ENCODE measurements around the gene PTGES. TPM values are rescaled to one million over a fixed set of nuclear protein-coding genes. Genes with fewer than 3 reads are reported as not detected.
"Not testable (repeated sequence)": the region's sequence is repeated elsewhere in the genome, so short reads cannot be mapped to it uniquely, and the experiment has no call there.

PTGES gene
- polyA plus RNA-seq, 4 donors: 5.4 to 7.1 (median 6.1) TPM

- DNase-seq (ENCODE audit: low read depth in 4 of 4, low spot score in 3 of 4): no peak
Measured at GRCh38 chr9:129773262-129774048, 20.6 kb upstream of the PTGES start.

GRCh38 chr9:129770741-129771140 lies 17.9 kb upstream of the PTGES start:
- no peak for DNase-seq (ENCODE audit: low read depth in 4 of 4, low spot score in 3 of 4)

GRCh38 chr9:129769669-129770068 lies 16.8 kb upstream of the PTGES start:
- no peak for DNase-seq (ENCODE audit: low read depth in 4 of 4, low spot score in 3 of 4)

- DNase-seq (ENCODE audit: low read depth in 4 of 4, low spot score in 3 of 4): no peak
Measured at GRCh38 chr9:129768486-129768885, 15.6 kb upstream of the PTGES start.

- no peak for DNase-seq (ENCODE audit: low read depth in 4 of 4, low spot score in 3 of 4)
Measured at GRCh38 chr9:129765764-129766317, 13.0 kb upstream of the PTGES start.

GRCh38 chr9:129762985-129763926 lies 10.4 kb upstream of the PTGES start:
- no peak for DNase-seq (ENCODE audit: low read depth in 4 of 4, low spot score in 3 of 4)

GRCh38 chr9:129762370-129762984 lies 9.6 kb upstream of the PTGES start:
- DNase-seq (ENCODE audit: low read depth in 4 of 4, low spot score in 3 of 4): not testable (repeated sequence)

- DNase-seq (ENCODE audit: low read depth in 4 of 4, low spot score in 3 of 4): no peak
Measured at GRCh38 chr9:129761901-129762369, 9.1 kb upstream of the PTGES start.

GRCh38 chr9:129761293-129761900 lies 8.6 kb upstream of the PTGES start:
- peak in 2 of 4 donors; percentile 55 to 56 for DNase-seq (ENCODE audit: low read depth in 4 of 4, low spot score in 3 of 4)

GRCh38 chr9:129760784-129761183 lies 7.9 kb upstream of the PTGES start:
- DNase-seq (ENCODE audit: low read depth in 4 of 4, low spot score in 3 of 4): not testable (repeated sequence)

GRCh38 chr9:129759804-129760502 lies 7.1 kb upstream of the PTGES start:
- no peak for DNase-seq (ENCODE audit: low read depth in 4 of 4, low spot score in 3 of 4)

GRCh38 chr9:129759319-129759718 lies 6.5 kb upstream of the PTGES start:
- no peak for DNase-seq (ENCODE audit: low read depth in 4 of 4, low spot score in 3 of 4)

GRCh38 chr9:129757045-129757444 lies 4.2 kb upstream of the PTGES start:
- DNase-seq (ENCODE audit: low read depth in 4 of 4, low spot score in 3 of 4): no peak

- no peak for DNase-seq (ENCODE audit: low read depth in 4 of 4, low spot score in 3 of 4)
Measured at GRCh38 chr9:129756191-129756590, 3.3 kb upstream of the PTGES start.

- DNase-seq (ENCODE audit: low read depth in 4 of 4, low spot score in 3 of 4): no peak
Measured at GRCh38 chr9:129755151-129755550, 2.3 kb upstream of the PTGES start.

- no peak for DNase-seq (ENCODE audit: low read depth in 4 of 4, low spot score in 3 of 4)
Measured at GRCh38 chr9:129751841-129752801, 721 bp downstream of the PTGES start.

- DNase-seq (ENCODE audit: low read depth in 4 of 4, low spot score in 3 of 4): no peak
Measured at GRCh38 chr9:129750013-129750638, 2.7 kb downstream of the PTGES start.

GRCh38 chr9:129749575-129749974 lies 3.3 kb downstream of the PTGES start:
- DNase-seq (ENCODE audit: low read depth in 4 of 4, low spot score in 3 of 4): no peak
